ENCODE data around the gene SDK1. TPM values are rescaled to one million over a fixed set of nuclear protein-coding genes. Genes with fewer than 3 reads are reported as not detected.
"Not testable (repeated sequence)": the region's sequence is repeated elsewhere in the genome, so short reads cannot be mapped to it uniquely, and the experiment has no call there.

SDK1 gene
- total and polyA plus RNA-seq, 4 experiments from 2014 or later: 0.06 to 0.26 TPM; not detected in 2

DNA sequence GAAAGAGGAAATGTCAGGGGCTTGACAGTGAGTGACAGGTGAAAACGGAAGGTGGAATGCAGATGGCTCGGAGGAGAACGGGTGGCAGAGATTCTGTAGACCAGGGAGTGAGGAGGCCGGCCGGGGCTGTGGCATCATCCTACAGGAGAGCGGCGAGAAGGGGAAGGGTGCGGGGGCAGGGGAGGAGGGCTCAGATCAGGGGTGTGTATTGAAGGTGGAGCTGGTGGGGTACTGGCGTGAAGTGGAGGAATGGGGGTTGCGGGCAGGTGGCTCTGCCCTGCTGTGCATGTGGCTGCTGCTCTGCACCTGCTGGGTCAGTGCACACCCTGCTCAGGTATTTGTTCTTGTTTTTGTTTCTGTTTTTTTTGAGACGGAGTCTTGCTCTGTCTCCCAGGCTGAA lies 910.2 kb downstream of the SDK1 start:
- Histone ChIP-seq H3K36me3 (ENCODE audit: insufficient read depth, low read length) (no peaks in the 10 kb centered on the region), H3K27ac (ENCODE audit: low read depth, low read length) (no peak overlapping the region), H3K9me3 (ENCODE audit: control insufficient read depth in 1 of 2, low read length in 2 of 2) (no peaks in the 10 kb centered on the region), H3K27me3 (ENCODE audit: insufficient read depth, low read length) (no peaks in the 10 kb centered on the region), H3K4me1 (ENCODE audit: insufficient read depth, low read length) (no peaks in the 10 kb centered on the region), H3K4me3 (ENCODE audit: low read length in 2 of 2) (no peak overlapping the region)
- DNase-seq: no peak
- H3K4me1 Mint-ChIP-seq: no peaks in the 10 kb centered on the region
- H3K27ac Mint-ChIP-seq: no peak overlapping the region
- no peaks in the 10 kb centered on the region for H3K27me3 Mint-ChIP-seq
- H3K4me3 Mint-ChIP-seq: no peak overlapping the region
- H3K9me3 Mint-ChIP-seq: no peaks in the 10 kb centered on the region
- intact Hi-C loops (cut with micrococcal nuclease): no loop called here
- H3K36me3 Mint-ChIP-seq: no peaks in the 10 kb centered on the region
- POLR2A ChIA-PET (ENCODE audit: partially characterized antibody): no interaction called here
- CTCF ChIA-PET (ENCODE audit: partially characterized antibody): no interaction called here

- no peak for DNase-seq
- no peaks in the 10 kb centered on the region for H3K9me3 Mint-ChIP-seq
- no peaks in the 10 kb centered on the region for H3K27me3 Mint-ChIP-seq
- ChIA-PET CTCF (ENCODE audit: partially characterized antibody) (no interaction called here), POLR2A (ENCODE audit: partially characterized antibody) (no interaction called here)
- intact Hi-C loops (cut with micrococcal nuclease): no loop called here
- no peak overlapping the region for H3K4me3 ChIP-seq (ENCODE audit: low read length in 2 of 2)
- no peaks in the 10 kb centered on the region for H3K4me1 ChIP-seq (ENCODE audit: insufficient read depth, low read length)
- H3K9me3 ChIP-seq (ENCODE audit: control insufficient read depth in 1 of 2, low read length in 2 of 2): no peaks in the 10 kb centered on the region
- H3K27ac Mint-ChIP-seq: no peak overlapping the region
- no peak overlapping the region for H3K27ac ChIP-seq (ENCODE audit: low read depth, low read length)
- H3K36me3 Mint-ChIP-seq: no peaks in the 10 kb centered on the region
- H3K4me1 Mint-ChIP-seq: no peaks in the 10 kb centered on the region
- no peaks in the 10 kb centered on the region for H3K36me3 ChIP-seq (ENCODE audit: insufficient read depth, low read length)
- no peaks in the 10 kb centered on the region for H3K27me3 ChIP-seq (ENCODE audit: insufficient read depth, low read length)
- H3K4me3 Mint-ChIP-seq: no peak overlapping the region
These were observed 911.3 kb downstream of the SDK1 start for GRCh38 chr7:4212376-4212775.

GRCh38 chr7:4214291-4215155 lies 913.5 kb downstream of the SDK1 start:
- H3K4me3 Mint-ChIP-seq: no peak overlapping the region
- intact Hi-C loops (cut with micrococcal nuclease): no loop called here
- CTCF ChIA-PET (ENCODE audit: partially characterized antibody): no interaction called here

GRCh38 chr7:4215176-4215720 lies 914.2 kb downstream of the SDK1 start:
- Mint-ChIP-seq H3K36me3 (no peaks in the 10 kb centered on the region), H3K27me3 (no peaks in the 10 kb centered on the region), H3K4me1 (no peaks in the 10 kb centered on the region), H3K9me3 (no peaks in the 10 kb centered on the region), H3K4me3 (no peak overlapping the region), H3K27ac (no peak overlapping the region)
- ChIA-PET CTCF (ENCODE audit: partially characterized antibody) (no interaction called here), POLR2A (ENCODE audit: partially characterized antibody) (no interaction called here)
- H3K9me3 ChIP-seq (ENCODE audit: control insufficient read depth in 1 of 2, low read length in 2 of 2): no peaks in the 10 kb centered on the region
- H3K4me1 ChIP-seq (ENCODE audit: insufficient read depth, low read length): no peaks in the 10 kb centered on the region
- DNase-seq: no peak
- no peaks in the 10 kb centered on the region for H3K36me3 ChIP-seq (ENCODE audit: insufficient read depth, low read length)
- H3K4me3 ChIP-seq (ENCODE audit: low read length in 2 of 2): no peak overlapping the region
- no peaks in the 10 kb centered on the region for H3K27me3 ChIP-seq (ENCODE audit: insufficient read depth, low read length)
- intact Hi-C loops (cut with micrococcal nuclease): no loop called here
- H3K27ac ChIP-seq (ENCODE audit: low read depth, low read length): no peak overlapping the region

More at GRCh38 chr7:4214291-4215155, 913.5 kb downstream of the SDK1 start:
- Histone ChIP-seq H3K9me3 (ENCODE audit: control insufficient read depth in 1 of 2, low read length in 2 of 2) (no peaks in the 10 kb centered on the region), H3K27ac (ENCODE audit: low read depth, low read length) (no peak overlapping the region), H3K27me3 (ENCODE audit: insufficient read depth, low read length) (no peaks in the 10 kb centered on the region), H3K4me1 (ENCODE audit: insufficient read depth, low read length) (no peaks in the 10 kb centered on the region), H3K36me3 (ENCODE audit: insufficient read depth, low read length) (no peaks in the 10 kb centered on the region), H3K4me3 (ENCODE audit: low read length in 2 of 2) (no peak overlapping the region)
- POLR2A ChIA-PET (ENCODE audit: partially characterized antibody): no interaction called here
- no peak overlapping the region for H3K27ac Mint-ChIP-seq
- H3K36me3 Mint-ChIP-seq: no peaks in the 10 kb centered on the region
- no peaks in the 10 kb centered on the region for H3K4me1 Mint-ChIP-seq
- no peaks in the 10 kb centered on the region for H3K9me3 Mint-ChIP-seq
- H3K27me3 Mint-ChIP-seq: no peaks in the 10 kb centered on the region
- DNase-seq: no peak

DNA sequence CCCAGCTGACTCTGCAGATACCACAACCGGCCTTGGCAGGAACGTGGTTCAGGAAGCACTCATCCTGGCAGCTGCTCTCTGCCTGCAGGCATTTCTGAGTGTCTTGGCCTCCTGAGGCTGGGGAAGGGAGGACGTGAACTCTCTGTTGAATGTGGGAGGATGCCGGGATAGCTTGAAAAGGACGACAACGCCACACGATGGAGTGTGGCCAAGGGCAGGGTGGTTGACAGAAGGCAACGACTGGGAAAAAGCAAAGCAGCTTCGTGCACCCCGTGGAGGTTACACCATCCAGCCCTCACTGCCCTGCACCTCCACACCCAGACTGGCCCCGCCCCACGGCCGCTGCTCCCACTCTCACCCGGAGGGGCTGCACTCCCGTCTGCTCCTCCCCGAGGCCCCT lies 915.0 kb downstream of the SDK1 start:
- POLR2A ChIA-PET (ENCODE audit: partially characterized antibody): no interaction called here
- Mint-ChIP-seq H3K4me3 (no peak overlapping the region), H3K4me1 (no peaks in the 10 kb centered on the region), H3K27me3 (no peaks in the 10 kb centered on the region), H3K27ac (no peak overlapping the region), H3K9me3 (no peaks in the 10 kb centered on the region), H3K36me3 (no peaks in the 10 kb centered on the region)
- Histone ChIP-seq H3K4me1 (ENCODE audit: insufficient read depth, low read length) (no peaks in the 10 kb centered on the region), H3K9me3 (ENCODE audit: control insufficient read depth in 1 of 2, low read length in 2 of 2) (no peaks in the 10 kb centered on the region), H3K27me3 (ENCODE audit: insufficient read depth, low read length) (no peaks in the 10 kb centered on the region), H3K27ac (ENCODE audit: low read depth, low read length) (no peak overlapping the region), H3K4me3 (ENCODE audit: low read length in 2 of 2) (no peak overlapping the region), H3K36me3 (ENCODE audit: insufficient read depth, low read length) (no peaks in the 10 kb centered on the region)
- intact Hi-C loops (cut with micrococcal nuclease): no loop called here
- no peak for DNase-seq
- CTCF ChIA-PET (ENCODE audit: partially characterized antibody): no interaction called here

DNA sequence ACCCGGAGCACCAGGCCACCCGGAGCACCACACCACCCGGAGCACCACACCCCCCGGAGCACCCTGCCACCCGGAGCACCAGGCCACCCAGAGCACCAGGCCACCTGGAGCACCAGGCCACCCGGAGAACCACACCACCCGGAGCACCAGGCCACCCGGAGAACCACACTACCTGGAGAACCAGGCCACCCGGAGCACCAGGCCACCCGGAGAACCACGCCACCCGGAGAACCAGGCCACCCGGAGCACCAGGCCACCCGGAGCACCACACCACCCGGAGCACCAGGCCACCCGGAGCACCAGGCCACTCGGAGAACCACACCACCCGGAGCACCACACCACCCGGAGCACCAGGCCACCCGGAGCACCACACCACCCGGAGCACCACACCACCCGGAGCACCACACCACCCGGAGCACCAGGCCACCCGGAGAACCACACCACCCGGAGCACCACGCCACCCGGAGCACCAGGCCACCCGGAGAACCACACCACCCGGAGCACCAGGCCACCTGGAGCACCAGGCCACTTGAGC lies 916.1 kb downstream of the SDK1 start:
- H3K27me3 Mint-ChIP-seq; H3K9me3 ChIP-seq (ENCODE audit: control insufficient read depth in 1 of 2, low read length in 2 of 2); H3K36me3 ChIP-seq (ENCODE audit: insufficient read depth, low read length); H3K4me3 ChIP-seq (ENCODE audit: low read length in 2 of 2); DNase-seq; H3K27ac Mint-ChIP-seq; CTCF ChIA-PET (ENCODE audit: partially characterized antibody); POLR2A ChIA-PET (ENCODE audit: partially characterized antibody); intact Hi-C loops (cut with micrococcal nuclease); H3K4me1 Mint-ChIP-seq; H3K36me3 Mint-ChIP-seq; H3K4me3 Mint-ChIP-seq; H3K27ac ChIP-seq (ENCODE audit: low read depth, low read length); H3K9me3 Mint-ChIP-seq; H3K27me3 ChIP-seq (ENCODE audit: insufficient read depth, low read length); H3K4me1 ChIP-seq (ENCODE audit: insufficient read depth, low read length): not testable (repeated sequence)

GRCh38 chr7:4218481-4218880 lies 917.4 kb downstream of the SDK1 start:
- no peaks in the 10 kb centered on the region for H3K27me3 ChIP-seq (ENCODE audit: insufficient read depth, low read length)
- no peaks in the 10 kb centered on the region for H3K27me3 Mint-ChIP-seq
- no peak overlapping the region for H3K27ac Mint-ChIP-seq
- H3K4me1 Mint-ChIP-seq: no peaks in the 10 kb centered on the region
- intact Hi-C loops (cut with micrococcal nuclease): no loop called here
- ChIA-PET CTCF (ENCODE audit: partially characterized antibody) (no interaction called here), POLR2A (ENCODE audit: partially characterized antibody) (no interaction called here)
- H3K9me3 Mint-ChIP-seq: no peaks in the 10 kb centered on the region
- no peak overlapping the region for H3K4me3 ChIP-seq (ENCODE audit: low read length in 2 of 2)
- no peak overlapping the region for H3K4me3 Mint-ChIP-seq
- no peaks in the 10 kb centered on the region for H3K4me1 ChIP-seq (ENCODE audit: insufficient read depth, low read length)
- H3K36me3 Mint-ChIP-seq: no peaks in the 10 kb centered on the region
- H3K36me3 ChIP-seq (ENCODE audit: insufficient read depth, low read length): no peaks in the 10 kb centered on the region
- no peaks in the 10 kb centered on the region for H3K9me3 ChIP-seq (ENCODE audit: control insufficient read depth in 1 of 2, low read length in 2 of 2)
- H3K27ac ChIP-seq (ENCODE audit: low read depth, low read length): no peak overlapping the region
- DNase-seq: no peak

Data from CD4-positive, alpha-beta memory T cell (primary cell).